GM19324 (cell line): ENCODE results near the gene ITGA11.

ENCODE experiments used
- ATAC-seq: cut with Tn5 transposase; IDR thresholded peaks from one replicate; pipeline ENCODE4 v1.9.1; 2021; ENCODE audit warnings: mild to moderate bottlenecking, moderate library complexity; ENCODE audit not compliant: unreplicated experiment, low FRiP score

The ITGA11 gene

DNA sequence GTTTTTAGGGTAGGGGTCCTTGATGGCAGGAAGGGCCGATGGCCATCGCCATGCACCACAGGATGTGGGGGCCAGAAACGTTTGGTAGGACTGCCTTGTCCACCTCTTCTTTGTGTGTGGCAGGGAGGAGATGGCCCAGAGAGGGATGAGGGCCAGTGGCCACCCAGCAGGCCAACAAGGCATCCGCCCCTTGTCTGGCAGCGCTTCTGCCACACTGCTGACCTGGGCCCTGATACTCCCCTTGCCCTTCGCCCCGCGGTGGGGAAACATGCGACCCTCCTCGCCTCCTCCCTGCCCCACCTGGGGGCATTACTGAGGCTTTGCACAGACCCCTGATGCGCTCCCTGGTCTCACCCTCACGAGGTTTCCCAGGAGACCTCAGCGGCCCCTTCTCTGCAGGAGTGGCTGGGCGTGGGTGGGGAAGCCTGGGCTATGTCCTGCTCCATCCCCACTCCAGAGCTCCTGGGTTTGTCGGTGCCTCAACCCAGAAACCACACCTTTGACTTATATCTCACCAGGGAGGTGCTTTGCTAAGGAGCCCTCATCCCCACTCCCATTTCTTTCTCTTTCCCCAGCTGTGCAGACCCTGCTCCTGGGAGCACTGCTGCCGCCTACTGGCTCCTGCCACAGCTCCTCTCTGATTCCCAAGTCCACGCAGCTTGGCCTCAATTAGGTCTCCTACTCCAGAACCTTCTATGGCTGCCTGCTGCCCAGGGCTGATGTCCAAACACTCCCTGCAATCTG lies 115.7 kb downstream of the ITGA11 start:
- ATAC-seq: no peak

DNA sequence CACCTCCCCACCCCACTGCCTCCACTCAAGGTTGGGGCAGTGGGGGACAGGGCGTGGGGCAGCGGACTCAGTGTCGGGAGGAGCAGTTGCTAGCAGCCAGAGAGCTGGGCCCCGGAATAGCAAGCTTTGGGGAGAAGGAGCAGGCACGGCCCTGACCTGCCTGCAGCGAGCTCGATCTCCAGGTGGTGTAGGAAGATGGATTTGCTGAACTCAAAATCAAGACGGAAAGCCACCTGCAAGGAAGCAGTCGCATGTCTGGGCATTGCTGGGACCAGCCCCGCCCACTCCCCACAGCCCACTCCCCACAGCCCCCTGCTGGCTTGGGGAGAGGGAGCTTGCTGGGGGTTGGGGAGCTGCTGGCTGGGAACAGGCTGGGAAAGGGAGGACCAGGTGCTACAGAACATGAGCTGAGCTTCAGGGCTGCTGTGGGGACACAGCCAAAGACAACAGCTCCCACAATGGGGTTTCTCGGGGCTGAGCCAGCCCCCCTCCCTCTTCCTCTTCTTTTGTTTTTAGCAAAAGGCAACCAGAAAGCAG lies 116.4 kb downstream of the ITGA11 start:
- ATAC-seq: no peak

DNA sequence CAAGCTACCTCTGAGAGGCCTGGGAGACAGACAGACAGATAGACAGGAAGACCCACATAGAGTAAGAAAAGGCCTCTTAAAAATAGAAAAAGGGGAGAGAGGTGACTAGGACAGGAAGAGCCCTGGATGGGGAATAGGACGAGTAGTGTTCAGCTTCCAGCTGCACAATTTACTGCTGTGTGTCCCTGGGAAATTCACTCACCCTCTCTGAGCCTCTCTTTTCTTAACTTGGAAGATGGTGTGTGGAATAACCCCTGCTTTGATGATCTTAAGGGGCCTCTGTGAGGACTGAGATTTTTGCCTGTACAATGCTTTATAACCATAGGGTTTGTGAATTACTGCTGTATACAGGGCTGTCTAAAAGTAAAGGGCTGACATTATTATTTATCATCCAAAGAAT lies 116.9 kb downstream of the ITGA11 start:
- ATAC-seq: no peak

DNA sequence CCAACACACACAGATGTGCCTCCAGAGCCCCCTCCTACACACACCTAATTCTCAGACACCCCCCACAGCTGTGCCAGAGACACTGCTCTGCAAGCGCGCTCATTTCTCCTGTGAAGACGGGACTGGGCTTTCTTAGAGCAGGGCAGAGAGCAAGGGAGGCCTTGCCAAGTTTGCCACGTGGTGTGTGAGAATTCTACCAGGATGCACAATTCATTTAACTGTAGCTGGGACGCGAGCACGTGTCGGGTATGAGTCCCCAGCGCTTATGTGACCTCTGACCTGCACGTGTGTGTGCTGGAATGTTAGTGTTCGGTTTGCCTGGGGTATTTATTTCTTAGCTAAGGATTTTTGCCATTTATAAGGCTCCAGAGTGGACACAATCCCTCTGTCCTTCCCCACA lies 117.4 kb downstream of the ITGA11 start:
- no peak for ATAC-seq

DNA sequence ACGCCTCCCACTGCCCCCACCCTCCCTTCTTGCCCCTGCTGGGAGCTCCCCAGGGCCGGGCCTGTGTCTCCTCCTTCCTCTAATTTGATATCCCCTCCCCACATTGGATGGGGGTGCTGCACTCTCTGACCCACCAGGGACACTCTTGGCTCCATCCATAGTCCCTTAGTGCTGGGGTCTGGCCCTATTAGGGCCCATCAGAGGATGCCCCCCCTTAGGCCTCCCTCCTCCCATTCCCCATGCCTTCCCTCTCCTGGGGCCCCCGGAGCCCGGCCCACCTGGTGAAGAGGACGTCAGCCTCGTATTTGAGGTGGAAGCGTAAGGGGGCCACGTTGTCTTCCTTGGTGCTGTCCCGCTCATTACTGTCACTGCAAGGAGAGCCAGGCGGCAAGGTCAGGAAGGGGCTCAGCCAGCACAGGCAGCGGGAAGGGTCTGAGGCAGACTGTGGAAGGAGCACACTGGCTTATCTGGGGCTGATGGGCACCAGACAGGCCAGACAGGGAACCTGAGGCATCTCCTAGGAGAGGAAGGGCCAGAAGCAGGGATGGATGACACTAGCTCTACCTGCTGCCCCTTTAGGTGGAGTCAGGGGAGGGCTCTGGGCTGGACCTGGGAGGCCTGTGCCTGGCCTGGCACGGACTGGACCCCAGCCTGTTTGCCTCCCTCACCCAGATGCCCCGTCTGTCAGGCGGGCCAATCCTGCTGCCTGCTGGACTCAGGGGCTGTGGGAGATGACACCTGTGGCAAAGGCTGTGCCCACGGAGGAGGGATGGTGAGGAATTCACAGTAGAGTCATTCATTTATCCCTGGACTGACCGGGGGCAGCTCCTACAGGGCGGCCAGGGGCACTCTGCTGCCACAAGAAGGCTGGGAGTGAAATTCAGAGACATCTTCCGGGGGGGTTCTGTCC lies 118.2 kb downstream of the ITGA11 start:
- no peak for ATAC-seq

DNA sequence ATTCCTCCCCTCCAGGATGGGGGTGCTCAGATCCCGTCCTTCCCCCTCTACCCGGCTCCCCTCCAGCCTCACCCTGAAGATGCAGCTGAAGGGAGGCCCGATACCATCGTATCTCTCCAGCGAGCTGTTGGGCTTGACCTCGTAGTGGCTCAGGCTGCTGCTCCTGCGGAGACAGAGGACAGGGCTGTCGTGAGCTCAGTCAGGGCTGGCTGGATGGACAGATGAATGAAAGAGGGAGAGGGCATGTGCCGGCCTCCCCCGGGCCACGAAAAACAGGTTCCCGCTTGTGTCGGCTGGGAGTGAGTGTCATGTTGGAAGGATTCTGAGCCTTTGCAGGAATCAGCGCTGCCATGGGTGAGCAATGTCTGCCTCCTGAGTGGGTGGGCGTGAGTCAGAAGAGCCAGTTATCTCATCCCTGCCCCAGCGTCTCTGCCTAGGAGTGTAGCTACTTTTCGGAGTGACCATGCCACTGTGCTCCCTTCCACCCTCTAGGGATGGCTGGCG lies 119.2 kb downstream of the ITGA11 start:
- no peak for ATAC-seq

DNA sequence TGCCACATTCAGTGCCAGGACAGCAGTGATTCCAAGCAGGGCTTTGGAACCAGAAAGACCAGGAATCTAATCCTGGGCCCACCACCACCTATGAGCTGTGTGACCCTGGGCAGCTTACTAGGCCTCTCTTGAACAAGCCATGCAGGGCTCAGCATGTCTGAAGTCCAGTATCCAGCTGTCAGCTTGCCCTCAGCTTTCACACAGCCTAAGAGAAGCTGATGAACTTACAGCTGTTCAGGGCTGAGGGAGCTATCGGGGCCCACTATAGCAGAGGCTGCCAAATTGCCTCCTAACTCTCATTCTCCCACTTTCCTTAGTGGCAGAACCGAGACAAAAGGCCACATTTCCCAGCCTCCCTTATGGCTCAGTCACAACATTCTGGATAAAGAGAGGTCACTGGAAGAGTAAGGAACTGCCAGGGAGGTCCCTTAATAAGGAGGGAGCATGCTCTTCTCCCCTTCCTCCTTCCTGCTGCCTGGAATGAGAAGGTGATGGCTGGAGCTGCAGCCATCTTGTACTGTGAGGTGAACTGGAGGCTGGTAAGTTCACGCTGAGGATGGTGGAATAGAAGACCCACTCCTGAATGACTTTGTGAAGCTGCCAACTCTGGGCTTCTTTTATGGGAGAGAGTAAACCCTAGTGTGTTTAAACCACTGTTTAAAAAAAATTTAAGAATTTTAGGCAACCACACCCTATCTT lies 120.0 kb downstream of the ITGA11 start:
- no peak for ATAC-seq

DNA sequence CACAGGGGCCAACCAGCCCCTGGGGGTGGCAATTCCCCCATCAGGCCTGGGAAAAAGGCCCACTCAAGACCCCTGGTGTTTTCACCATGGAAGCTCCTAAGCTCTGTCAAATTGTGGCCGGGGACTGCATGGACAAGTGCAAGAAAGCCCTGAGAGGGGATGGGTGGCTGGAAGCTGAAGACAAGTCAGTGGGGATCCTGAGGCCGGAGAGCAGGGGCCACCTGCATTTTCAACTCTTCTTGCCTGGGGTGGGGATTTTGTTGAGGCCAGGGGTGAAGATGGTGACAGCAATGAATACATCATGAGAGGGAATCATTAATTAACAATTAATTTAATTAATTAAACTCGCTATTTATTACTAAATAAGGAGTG lies 120.5 kb downstream of the ITGA11 start:
- no peak for ATAC-seq

DNA sequence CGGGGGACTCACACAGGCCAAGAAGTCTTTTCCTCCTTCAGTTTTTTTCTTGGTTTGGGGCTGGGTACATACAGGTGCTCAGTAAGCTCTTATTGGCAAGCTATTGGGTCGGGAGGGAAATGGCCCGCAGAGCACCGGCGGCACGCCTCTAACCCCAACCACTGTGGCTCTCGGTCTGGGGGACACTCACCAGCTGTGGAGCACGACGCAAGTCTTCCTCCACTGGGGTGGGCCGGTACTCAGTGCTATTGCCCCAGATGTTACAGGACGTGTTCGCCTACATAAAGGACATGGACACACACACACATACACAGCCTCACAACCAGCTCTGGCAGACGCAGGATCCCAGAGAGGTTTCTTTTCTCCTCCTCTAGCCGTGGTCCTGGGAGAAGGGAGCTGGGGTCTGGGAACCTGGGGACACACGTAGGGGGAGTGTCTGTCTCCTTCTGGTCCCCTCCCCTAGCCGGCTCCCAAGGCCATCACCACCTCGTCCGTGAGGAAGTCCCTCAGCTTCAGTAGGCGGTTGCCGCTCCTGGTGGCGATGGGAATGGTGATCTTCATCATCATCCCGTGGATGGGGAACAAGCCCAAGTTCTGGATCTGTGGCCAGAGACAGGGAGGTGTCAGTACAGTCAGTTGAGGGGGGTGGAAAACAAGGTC lies 121.0 kb downstream of the ITGA11 start:
- no peak for ATAC-seq

DNA sequence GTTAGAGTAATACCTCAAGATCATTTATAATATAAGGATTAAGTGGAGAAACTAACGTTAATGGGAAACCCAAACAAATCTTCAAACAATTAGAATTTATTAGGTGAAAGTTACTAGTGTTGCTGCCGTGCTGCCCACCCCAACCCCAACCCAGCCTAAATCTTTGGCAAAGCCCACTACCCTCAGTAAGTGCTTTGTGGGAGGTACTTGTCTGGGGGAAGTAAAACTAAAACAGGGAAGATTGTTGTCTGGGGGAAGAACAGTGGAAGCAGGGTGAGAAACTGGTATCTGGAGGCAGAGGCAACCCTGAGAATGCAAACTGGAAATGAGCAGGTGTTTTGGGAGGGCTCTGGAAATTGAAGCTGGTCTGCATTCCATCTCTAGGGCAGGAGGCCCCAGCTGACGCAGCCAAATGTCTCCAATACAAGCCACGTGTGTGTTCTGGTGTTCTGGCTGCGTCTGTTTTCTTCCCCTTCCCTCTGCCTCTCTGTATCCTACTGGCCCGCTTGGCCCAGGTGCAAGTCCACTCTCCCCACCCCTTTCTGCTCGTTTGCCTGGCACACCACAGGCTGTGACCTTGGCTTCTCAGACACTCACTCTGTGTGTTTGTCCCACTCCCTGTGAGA lies 121.7 kb downstream of the ITGA11 start:
- no peak for ATAC-seq

DNA sequence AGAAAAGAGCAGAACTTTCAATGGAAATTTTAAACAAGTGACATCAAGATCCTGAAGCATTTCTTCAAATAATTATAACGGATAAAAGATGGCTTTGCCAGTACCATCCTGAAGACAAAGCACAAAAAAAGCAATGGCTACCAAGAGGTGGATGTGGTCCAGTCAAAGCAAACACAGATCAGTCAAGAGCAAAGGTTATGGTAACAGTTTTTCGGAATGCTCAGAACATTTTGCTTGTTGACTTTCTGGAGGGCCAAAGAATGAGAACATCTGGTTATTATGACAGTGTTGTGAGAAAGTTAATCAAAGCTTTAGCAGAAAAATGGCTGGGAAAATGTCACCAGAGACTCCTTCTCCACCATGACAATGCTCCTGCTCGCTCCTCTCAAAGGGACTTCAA lies 122.9 kb downstream of the ITGA11 start:
- no peak for ATAC-seq

DNA sequence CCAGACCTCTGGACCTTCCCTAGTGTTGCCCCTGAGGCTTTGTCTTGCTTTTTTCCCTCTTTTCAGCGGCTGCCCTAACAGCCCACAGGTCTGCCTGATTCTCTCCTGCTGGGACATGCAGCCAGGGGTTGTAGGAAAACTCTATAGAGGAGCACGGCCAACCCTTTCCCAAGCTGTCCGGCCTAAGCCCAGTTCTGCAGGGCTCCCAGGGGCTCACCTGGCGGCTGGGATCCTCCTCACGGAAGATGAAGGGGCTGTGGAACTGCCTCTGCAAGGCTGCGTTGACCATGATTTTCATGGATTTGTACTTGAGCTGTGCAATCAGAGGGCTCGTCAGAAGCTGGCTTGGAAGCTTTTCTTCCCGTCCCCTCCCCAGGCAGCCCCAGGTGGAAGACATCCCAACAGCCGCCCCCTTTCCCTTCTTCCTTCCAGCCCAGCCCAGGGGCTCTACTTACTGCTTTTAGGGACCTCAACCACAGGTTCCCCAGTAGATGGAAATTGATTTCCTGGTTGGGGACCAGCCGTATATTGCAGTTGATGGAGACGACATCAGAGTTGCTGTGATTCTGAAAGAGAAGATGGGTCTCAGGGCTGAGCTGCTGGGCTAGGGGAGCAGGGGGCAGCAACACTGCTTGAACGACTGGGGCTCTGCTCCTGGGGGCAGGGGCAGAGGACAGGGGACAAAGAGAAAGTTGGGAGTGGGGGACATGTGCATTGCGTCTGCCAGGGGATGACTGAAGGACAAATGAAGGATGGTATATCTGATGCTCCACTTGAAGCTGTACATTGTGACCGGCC lies 124.6 kb downstream of the ITGA11 start:
- ATAC-seq: no peak

DNA sequence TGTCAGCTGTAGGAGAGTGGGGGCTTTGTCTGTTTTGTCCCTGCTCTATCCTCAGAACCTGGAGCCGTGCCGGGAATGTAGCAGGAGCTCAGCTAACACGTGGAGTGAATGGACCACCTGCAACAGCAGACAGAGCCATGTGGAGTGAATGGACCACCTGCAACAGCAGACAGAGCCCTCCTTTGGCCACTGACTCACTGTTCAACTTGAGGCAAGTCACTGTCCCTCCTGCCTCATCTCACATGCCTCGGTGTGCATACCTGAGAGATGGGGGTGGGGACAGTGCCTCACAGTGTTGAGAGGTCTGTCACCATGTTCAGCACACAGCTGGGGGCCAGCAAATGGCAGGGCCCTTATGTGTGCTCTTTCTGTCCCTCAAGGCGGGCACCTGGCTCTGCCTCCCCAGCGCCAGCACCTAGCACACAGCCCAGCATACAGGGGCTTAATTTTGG lies 126.5 kb downstream of the ITGA11 start:
- ATAC-seq: no peak

DNA sequence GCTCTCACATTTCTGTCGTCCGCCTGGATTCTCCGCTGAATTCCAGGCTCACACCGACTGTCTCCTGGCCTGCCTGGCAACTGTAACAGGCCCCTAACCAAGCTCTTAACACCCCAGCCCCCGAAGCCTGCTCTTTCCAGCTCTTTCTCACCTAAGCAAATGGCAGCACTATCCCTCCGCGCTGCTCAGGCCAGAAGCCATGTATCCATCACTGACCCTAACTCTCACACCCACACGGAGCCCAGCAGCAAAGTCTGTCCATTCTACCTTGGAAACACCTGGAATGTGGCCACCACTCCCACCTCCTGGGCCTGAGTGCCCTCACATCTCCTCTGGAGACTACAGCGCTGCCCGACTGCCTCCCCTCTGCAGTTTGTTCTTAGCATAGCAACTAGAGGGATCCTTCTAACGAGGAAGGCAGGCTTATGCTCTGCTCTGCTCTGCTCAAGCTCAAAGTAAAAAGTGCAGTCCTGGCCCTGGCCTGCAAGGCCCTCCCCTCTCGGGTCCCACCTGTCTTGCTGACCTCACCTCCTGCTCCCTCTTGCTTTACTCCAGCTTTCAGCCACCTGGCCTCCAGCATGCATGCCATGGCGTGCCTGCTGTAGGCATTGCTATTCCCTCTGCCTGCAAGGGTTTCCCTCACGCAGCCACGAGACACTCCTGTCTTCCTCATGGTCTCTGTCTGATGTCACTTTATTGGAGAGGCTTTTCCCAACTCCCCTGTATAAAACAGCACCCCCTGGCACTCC lies 127.2 kb downstream of the ITGA11 start:
- no peak for ATAC-seq

DNA sequence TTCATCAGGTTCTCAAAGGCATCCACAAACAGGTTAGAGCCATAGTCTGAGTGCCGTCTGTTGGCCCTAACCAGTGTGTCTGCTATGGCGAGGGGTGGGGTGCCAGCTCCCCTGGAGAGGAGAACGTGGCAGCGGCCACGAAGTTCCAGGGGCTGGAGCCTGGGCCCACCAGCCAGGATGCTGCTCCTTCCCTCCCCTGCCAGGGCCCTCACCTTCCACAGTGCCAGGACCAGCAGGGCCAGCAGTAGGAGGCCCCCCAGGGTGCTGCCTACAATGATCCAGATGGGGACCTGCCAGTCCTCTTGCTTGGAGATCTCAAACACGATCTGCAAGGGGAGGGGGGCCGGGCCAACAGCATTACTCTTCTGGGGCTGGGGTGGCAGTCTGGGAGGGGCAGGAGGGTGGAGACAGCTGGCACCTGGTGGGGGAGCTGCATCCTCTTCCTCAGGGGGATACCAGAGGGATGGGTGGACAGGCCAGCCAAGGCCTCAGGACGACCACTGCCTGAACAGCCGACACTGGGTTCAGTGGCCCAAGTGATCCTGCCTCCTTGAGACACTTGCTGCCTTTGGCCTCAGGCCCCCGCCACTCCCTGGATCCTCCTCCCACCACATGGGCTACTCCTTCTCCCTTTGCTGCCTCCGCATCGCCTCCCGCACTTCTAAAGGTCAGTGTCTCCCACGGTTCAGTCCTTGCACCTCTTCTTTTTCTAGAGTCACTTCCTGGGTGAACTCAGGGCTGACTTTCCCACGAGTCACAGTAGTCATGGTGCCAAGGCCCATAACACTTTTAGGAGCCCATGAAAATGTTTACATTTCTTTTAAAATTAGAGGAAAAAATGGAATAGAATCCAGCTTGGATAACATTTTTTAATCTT lies 128.2 kb downstream of the ITGA11 start:
- no peak for ATAC-seq

DNA sequence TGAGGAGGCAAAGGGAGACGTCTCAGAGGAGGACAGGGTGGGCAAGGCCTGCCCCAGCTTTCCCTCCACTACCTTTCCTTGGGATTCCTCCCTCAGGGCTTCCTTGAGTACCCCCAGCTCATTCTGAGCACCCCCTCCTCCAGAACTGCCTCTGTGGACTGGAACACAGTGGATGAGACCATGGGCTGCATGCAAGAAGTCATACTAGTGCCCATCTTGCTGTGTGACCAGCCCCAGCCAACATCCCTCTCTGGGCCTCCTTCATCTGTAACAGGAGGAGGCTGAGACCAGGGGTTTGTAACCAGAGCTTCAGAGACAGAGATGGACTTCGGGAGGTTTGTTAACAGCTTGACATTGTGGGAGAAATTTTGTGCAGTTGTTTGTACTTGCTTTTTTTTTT lies 128.8 kb downstream of the ITGA11 start:
- no peak for ATAC-seq

DNA sequence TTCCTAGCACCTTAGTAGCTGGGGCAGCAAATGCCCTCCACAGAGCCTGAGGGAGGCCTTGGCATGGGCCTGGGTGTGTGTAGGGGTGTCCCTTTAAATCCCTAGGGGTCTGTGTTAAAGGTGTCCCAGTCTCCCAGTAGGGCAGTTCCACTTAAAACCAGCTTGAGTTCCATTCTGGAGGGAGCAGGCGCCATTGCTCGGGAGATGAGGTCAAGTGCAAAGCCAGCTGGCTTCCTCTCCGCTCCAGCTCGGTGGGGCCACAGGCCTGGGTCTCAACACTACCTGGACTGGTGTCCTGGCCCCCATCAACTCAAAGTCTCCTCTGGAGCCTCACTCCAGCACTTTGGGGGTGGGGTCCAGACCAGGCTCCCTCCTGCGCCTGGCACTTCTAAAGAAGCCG lies 129.2 kb downstream of the ITGA11 start:
- ATAC-seq: no peak
